Measurements from ENCODE around the gene BTBD10. TPM values are rescaled to one million over a fixed set of nuclear protein-coding genes. Genes with fewer than 3 reads are reported as not detected.
"Not testable (repeated sequence)": the region's sequence is repeated elsewhere in the genome, so short reads cannot be mapped to it uniquely, and the experiment has no call there.

Gene BTBD10
- total RNA-seq, 1 donor from 2014 or later = 86.8 TPM

GRCh38 chr11:13440100-13440855, 22.7 kb downstream of the BTBD10 start:
- DNase-seq (ENCODE audit: low read depth in 2 of 2) = peak; percentile 89 to 94

GRCh38 chr11:13438291-13438690, 24.7 kb downstream of the BTBD10 start:
- no peak for DNase-seq (ENCODE audit: low read depth in 2 of 2)

GRCh38 chr11:13436836-13437235, 26.2 kb downstream of the BTBD10 start:
- not testable (repeated sequence) for DNase-seq (ENCODE audit: low read depth in 2 of 2)

GRCh38 chr11:13434247-13435205, 28.5 kb downstream of the BTBD10 start:
- no peak for DNase-seq (ENCODE audit: low read depth in 2 of 2)

- DNase-seq (ENCODE audit: low read depth in 2 of 2) = no peak
Measured at GRCh38 chr11:13433437-13433836, 29.6 kb downstream of the BTBD10 start.

GRCh38 chr11:13429836-13430235, 33.2 kb downstream of the BTBD10 start:
- no peak for DNase-seq (ENCODE audit: low read depth in 2 of 2)

GRCh38 chr11:13429288-13429687, 33.7 kb downstream of the BTBD10 start:
- DNase-seq (ENCODE audit: low read depth in 2 of 2) = no peak

GRCh38 chr11:13427440-13427839, 35.6 kb downstream of the BTBD10 start:
- DNase-seq (ENCODE audit: low read depth in 2 of 2) = no peak

GRCh38 chr11:13423372-13423771, 39.6 kb downstream of the BTBD10 start:
- no peak for DNase-seq (ENCODE audit: low read depth in 2 of 2)

- no peak for DNase-seq (ENCODE audit: low read depth in 2 of 2)
Measured at GRCh38 chr11:13421561-13421960, 41.5 kb downstream of the BTBD10 start.

GRCh38 chr11:13415201-13415600, 47.8 kb downstream of the BTBD10 start:
- DNase-seq (ENCODE audit: low read depth in 2 of 2) = no peak

GRCh38 chr11:13405220-13405619, 57.8 kb downstream of the BTBD10 start:
- DNase-seq (ENCODE audit: low read depth in 2 of 2) = no peak

GRCh38 chr11:13398335-13398734, 64.7 kb downstream of the BTBD10 start:
- DNase-seq (ENCODE audit: low read depth in 2 of 2) = not testable (repeated sequence)

- no peak for DNase-seq (ENCODE audit: low read depth in 2 of 2)
Measured at GRCh38 chr11:13391217-13391616, 71.8 kb downstream of the BTBD10 start.

GRCh38 chr11:13388741-13389140, 74.3 kb downstream of the BTBD10 start:
- no peak for DNase-seq (ENCODE audit: low read depth in 2 of 2)

GRCh38 chr11:13386567-13386966, 76.5 kb downstream of the BTBD10 start:
- no peak for DNase-seq (ENCODE audit: low read depth in 2 of 2)

GRCh38 chr11:13384908-13385640, 77.9 kb downstream of the BTBD10 start:
- DNase-seq (ENCODE audit: low read depth in 2 of 2) = peak; percentile 22 to 50

- no peak for DNase-seq (ENCODE audit: low read depth in 2 of 2)
Measured at GRCh38 chr11:13382751-13383150, 80.3 kb downstream of the BTBD10 start.

GRCh38 chr11:13380731-13381130, 82.3 kb downstream of the BTBD10 start:
- DNase-seq (ENCODE audit: low read depth in 2 of 2) = no peak

GRCh38 chr11:13378316-13378715, 84.7 kb downstream of the BTBD10 start:
- DNase-seq (ENCODE audit: low read depth in 2 of 2) = no peak

- DNase-seq (ENCODE audit: low read depth in 2 of 2) = no peak
Measured at GRCh38 chr11:13376838-13377237, 86.2 kb downstream of the BTBD10 start.

GRCh38 chr11:13376402-13376801, 86.6 kb downstream of the BTBD10 start:
- DNase-seq (ENCODE audit: low read depth in 2 of 2) = peak in 1 of 2 donors; percentile 29

All from dermis microvascular lymphatic vessel endothelial cell (primary cell).